HepG2 (cell line): Measurements from ENCODE around the gene GPR162. TPM values are rescaled to one million over a fixed set of nuclear protein-coding genes. Genes with fewer than 3 reads are reported as not detected.
A peak's percentile ranks its signal among the peaks of the same experiment; 100 is the strongest.

Experiments used
- ARHGAP35 ChIP-seq: sonication (generic); formaldehyde crosslinking; IDR thresholded peaks from 2 replicates; pipeline ENCODE4 v1.9.0; 2022; ENCODE audit warnings: mild to moderate bottlenecking, inconsistent platforms, moderate library complexity, missing genetic modification reagents, borderline replicate concordance
- MED1 ChIP-seq: sonication (generic); formaldehyde crosslinking; IDR thresholded peaks from 2 replicates; pipeline ENCODE4 v1.4.0; 2020; ENCODE audit warnings: missing genetic modification reagents
- MLLT10 ChIP-seq: sonication (generic); formaldehyde crosslinking; IDR thresholded peaks from 2 replicates; pipeline ENCODE4 v1.4.0; 2020; ENCODE audit warnings: missing genetic modification reagents
- MTA1 ChIP-seq: sonication (generic); formaldehyde crosslinking; IDR thresholded peaks from 2 replicates; pipeline ENCODE4 v1.4.0; 2020; ENCODE audit warnings: missing genetic modification reagents, mild to moderate bottlenecking, borderline replicate concordance
- NFKB2 ChIP-seq: sonication (generic); formaldehyde crosslinking; IDR thresholded peaks from 2 replicates; pipeline ENCODE4 v1.4.0; 2020; ENCODE audit warnings: missing genetic modification reagents, borderline replicate concordance
- PHF8 ChIP-seq: sonication (generic); formaldehyde crosslinking; IDR thresholded peaks from 2 replicates; pipeline ENCODE4 v1.5.0; 2020; ENCODE audit warnings: missing genetic modification reagents
- SALL1 ChIP-seq: sonication (generic); formaldehyde crosslinking; IDR thresholded peaks from 2 replicates; pipeline ENCODE4 v1.8.0; 2022; ENCODE audit warnings: mild to moderate bottlenecking, missing genetic modification reagents
- SUZ12 ChIP-seq: fragments of 150-350 bp; IDR thresholded peaks from 2 replicates; pipeline ENCODE4 v1.6.1; 2014; ENCODE audit warnings: low read depth, low read length
- XBP1 ChIP-seq: sonication (generic); formaldehyde crosslinking; IDR thresholded peaks from 2 replicates; pipeline ENCODE4 v1.5.0; 2020; ENCODE audit warnings: missing genetic modification reagents
- ZHX1 ChIP-seq: sonication (generic); formaldehyde crosslinking; IDR thresholded peaks from 2 replicates; pipeline ENCODE4 v1.8.1; 2022; ENCODE audit warnings: low read depth, mild to moderate bottlenecking, missing genetic modification reagents
- ZNF274 ChIP-seq: sonication (generic); formaldehyde crosslinking; IDR thresholded peaks from 2 replicates; pipeline ENCODE4 v1.5.1; 2020; ENCODE audit warnings: mild to moderate bottlenecking, missing genetic modification reagents
- ZNF619 ChIP-seq: sonication (generic); formaldehyde crosslinking; IDR thresholded peaks from 2 replicates; pipeline ENCODE4 v1.4.0; 2020; ENCODE audit warnings: mild to moderate bottlenecking, missing genetic modification reagents
- ZNF691 ChIP-seq: sonication (generic); formaldehyde crosslinking; IDR thresholded peaks from 2 replicates; pipeline ENCODE4 v1.4.0; 2020; ENCODE audit warnings: missing genetic modification reagents, low read depth, mild to moderate bottlenecking, borderline replicate concordance
- ZNF724P ChIP-seq: sonication (generic); formaldehyde crosslinking; IDR thresholded peaks from 2 replicates; pipeline ENCODE4 v1.8.0; 2022; ENCODE audit warnings: missing genetic modification reagents, borderline replicate concordance
- polyA plus RNA-seq, 8 experiments: library from polyadenylated mRNA; depleted of rRNA in 3 of 8; stranded (reverse) in 7 of 8; unstranded in 1 of 8; fragments of >200 nt; fragmentation: Illumina TruSeq in 4 of 8; extraction: Trizol in 4 of 8; gene quantifications; 2 replicates each; pipeline versions ENCODE4 v1.2.1 to v1.2.3, GENCODE V29; 2011 to 2016; ENCODE audit warnings: low read depth in 4 of 8, missing spikeins in 1 of 8, mixed read lengths in 1 of 8; ENCODE audit not compliant: insufficient read depth in 1 of 8
- total RNA-seq, 5 experiments: library from RNA; depleted of rRNA; stranded (reverse); fragments of >200 nt; fragmentation: Illumina TruSeq; extraction: Trizol; gene quantifications; 2 replicates each; pipeline ENCODE4 v1.2.3, GENCODE V29; 2016; ENCODE audit warnings: low read depth in 1 of 5
- TF ChIP-seq, protein P1 (sequence below): fragments of 450-650 bp; IDR thresholded peaks from 2 replicates; pipeline ENCODE4 v1.6.1; 2016
- TF ChIP-seq, protein P2 (sequence below): IDR thresholded peaks from 2 replicates; pipeline ENCODE4 v1.6.1; 2016; ENCODE audit warnings: missing compliant biosample characterization, missing genetic modification reagents, borderline replicate concordance
- TF ChIP-seq, protein P3 (sequence below): sonication (generic); formaldehyde crosslinking; IDR thresholded peaks from 2 replicates; pipeline ENCODE4 v1.4.0; 2020; ENCODE audit warnings: missing genetic modification reagents
- TF ChIP-seq, protein P4 (sequence below): IDR thresholded peaks from 2 replicates; pipeline ENCODE4 v1.6.1; 2016

GPR162 gene
- total and polyA plus RNA-seq, 2 of the 13 experiments (the other 11 are each of a cell fraction or from before 2014, with no cell fraction given) = 0.08 TPM; not detected in 1

DNA sequence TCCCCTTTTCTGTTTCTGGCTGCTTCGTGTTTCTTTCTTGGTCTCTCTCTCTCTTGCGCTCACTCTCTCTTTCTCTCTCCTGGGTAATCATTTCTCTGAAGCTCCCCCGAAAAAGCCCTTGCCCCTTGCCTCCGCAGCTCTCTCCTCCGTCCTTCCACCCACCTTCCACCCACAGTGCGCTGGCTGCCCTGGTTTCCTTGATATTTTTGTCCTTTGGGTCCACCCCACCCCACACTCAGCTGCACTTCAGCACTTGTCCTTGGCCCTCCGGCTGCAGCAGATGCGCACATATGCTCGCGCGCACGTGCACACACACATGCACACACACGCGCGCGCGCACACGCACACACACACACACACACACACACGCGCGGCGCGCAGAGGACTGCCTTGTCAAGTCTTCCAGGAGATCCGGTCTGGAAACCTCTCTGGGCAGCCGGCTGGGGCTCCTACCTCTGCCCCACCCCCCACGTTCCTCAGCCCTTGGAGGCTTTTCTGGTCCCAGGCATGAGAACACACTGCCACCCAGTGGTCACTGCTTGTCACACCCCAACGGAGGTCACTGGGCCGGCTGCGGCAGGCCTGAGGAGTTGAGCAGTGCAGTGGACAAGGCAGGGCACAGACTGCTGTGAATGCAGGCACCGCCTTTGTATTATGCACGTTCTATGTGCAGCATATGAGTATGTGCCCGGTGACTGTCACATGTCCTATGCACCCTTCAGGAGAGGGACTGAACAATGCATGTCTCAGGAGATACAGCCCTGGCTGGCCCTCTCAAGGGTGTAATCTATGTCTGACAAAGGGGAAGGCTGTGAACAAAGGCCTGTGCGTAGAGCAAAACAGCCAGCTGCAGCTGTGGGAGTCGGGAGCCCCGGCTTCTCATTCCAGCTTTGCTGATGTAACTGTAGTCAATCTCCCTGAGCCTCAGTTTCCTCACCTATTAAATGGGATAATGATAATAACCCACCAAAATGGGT lies 42.8 kb upstream of the GPR162 start (continued):
- TF ChIP-seq, protein P1, sequence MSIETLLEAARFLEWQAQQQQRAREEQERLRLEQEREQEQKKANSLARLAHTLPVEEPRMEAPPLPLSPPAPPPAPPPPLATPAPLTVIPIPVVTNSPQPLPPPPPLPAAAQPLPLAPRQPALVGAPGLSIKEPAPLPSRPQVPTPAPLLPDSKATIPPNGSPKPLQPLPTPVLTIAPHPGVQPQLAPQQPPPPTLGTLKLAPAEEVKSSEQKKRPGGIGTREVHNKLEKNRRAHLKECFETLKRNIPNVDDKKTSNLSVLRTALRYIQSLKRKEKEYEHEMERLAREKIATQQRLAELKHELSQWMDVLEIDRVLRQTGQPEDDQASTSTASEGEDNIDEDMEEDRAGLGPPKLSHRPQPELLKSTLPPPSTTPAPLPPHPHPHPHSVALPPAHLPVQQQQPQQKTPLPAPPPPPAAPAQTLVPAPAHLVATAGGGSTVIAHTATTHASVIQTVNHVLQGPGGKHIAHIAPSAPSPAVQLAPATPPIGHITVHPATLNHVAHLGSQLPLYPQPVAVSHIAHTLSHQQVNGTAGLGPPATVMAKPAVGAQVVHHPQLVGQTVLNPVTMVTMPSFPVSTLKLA = peak; percentile 84
- TF ChIP-seq, protein P2, sequence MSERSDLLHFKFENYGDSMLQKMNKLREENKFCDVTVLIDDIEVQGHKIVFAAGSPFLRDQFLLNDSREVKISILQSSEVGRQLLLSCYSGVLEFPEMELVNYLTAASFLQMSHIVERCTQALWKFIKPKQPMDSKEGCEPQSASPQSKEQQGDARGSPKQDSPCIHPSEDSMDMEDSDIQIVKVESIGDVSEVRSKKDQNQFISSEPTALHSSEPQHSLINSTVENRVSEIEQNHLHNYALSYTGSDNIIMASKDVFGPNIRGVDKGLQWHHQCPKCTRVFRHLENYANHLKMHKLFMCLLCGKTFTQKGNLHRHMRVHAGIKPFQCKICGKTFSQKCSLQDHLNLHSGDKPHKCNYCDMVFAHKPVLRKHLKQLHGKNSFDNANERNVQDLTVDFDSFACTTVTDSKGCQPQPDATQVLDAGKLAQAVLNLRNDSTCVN (CRISPR knock-in tag) = 0 out of 2 replicates have a peak, but pooled peaks have one; percentile 58
- TF ChIP-seq XBP1 (CRISPR knock-in tag) (no peak), PHF8 (CRISPR knock-in tag) (peak; percentile 46; the same call in 1 of the 2 replicates), ZHX1 (CRISPR knock-in tag) (no peak), NFKB2 (CRISPR knock-in tag) (peak; percentile 35; the same call in 1 of the 2 replicates), ZNF691 (CRISPR knock-in tag) (no peak; the same call in 1 of the 2 replicates), ARHGAP35 (peak; percentile 44; the same call in 1 of the 2 replicates), ZNF619 (CRISPR knock-in tag) (no peak; the same call in 1 of the 2 replicates), SUZ12 (no peak), ZNF274 (peak; percentile 69), MLLT10 (CRISPR knock-in tag) (no peak), MED1 (CRISPR knock-in tag) (peak; percentile 68), SALL1 (CRISPR knock-in tag) (peak; percentile 83), ZNF724P (CRISPR knock-in tag) (peak; percentile 86; the same call in 1 of the 2 replicates), MTA1 (CRISPR knock-in tag) (peak; percentile 90; the same call in 1 of the 2 replicates)
- TF ChIP-seq, protein P3, sequence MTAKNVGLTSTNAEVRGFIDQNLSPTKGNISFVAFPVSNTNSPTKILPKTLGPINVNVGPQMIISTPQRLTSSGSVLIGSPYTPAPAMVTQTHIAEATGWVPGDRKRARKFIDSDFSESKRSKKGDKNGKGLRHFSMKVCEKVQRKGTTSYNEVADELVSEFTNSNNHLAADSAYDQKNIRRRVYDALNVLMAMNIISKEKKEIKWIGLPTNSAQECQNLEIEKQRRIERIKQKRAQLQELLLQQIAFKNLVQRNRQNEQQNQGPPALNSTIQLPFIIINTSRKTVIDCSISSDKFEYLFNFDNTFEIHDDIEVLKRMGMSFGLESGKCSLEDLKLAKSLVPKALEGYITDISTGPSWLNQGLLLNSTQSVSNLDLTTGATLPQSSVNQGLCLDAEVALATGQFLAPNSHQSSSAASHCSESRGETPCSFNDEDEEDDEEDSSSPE (CRISPR knock-in tag) = peak; percentile 53; the same call in 1 of the 2 replicates
- TF ChIP-seq, protein P4, sequence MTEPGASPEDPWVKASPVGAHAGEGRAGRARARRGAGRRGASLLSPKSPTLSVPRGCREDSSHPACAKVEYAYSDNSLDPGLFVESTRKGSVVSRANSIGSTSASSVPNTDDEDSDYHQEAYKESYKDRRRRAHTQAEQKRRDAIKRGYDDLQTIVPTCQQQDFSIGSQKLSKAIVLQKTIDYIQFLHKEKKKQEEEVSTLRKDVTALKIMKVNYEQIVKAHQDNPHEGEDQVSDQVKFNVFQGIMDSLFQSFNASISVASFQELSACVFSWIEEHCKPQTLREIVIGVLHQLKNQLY (CRISPR knock-in tag) = peak; percentile 31; the same call in 1 of the 2 replicates
